Trophoblast cell (in vitro differentiated cells and primary cell): Measurements from ENCODE around the gene FAM240A.

Source experiments
- DNase-seq, 2 donors: peaks; one replicate each; pipeline ENCODE4 v3.0.0-alpha.2; 2016
- H2AFZ ChIP-seq: 2 replicates; pipeline ENCODE4 v1.6.1; 2013; ENCODE audit warnings: low read length, moderate library complexity, mild to moderate bottlenecking; ENCODE audit not compliant: insufficient read depth, poor library complexity
- H2AK5ac ChIP-seq: 2 replicates; pipeline ENCODE4 v1.6.1; 2013; ENCODE audit warnings: mild to moderate bottlenecking, low read length
- H2BK120ac ChIP-seq: 2 replicates; pipeline ENCODE4 v1.6.1; 2013; ENCODE audit warnings: low read length, mild to moderate bottlenecking, moderate library complexity; ENCODE audit not compliant: insufficient read depth, poor library complexity
- H2BK12ac ChIP-seq: 2 replicates; pipeline ENCODE4 v1.6.1; 2013; ENCODE audit warnings: mild to moderate bottlenecking, low read length, moderate library complexity
- H2BK5ac ChIP-seq: 2 replicates; pipeline ENCODE4 v1.6.1; 2013; ENCODE audit warnings: low read length, low read depth, moderate library complexity, mild to moderate bottlenecking; ENCODE audit not compliant: poor library complexity
- H3K14ac ChIP-seq: 2 replicates; pipeline ENCODE4 v1.6.1; 2013; ENCODE audit warnings: mild to moderate bottlenecking, low read length
- H3K18ac ChIP-seq: 2 replicates; pipeline ENCODE4 v1.6.1; 2013; ENCODE audit warnings: mild to moderate bottlenecking, low read length
- H3K23ac ChIP-seq: 2 replicates; pipeline ENCODE4 v1.6.1; 2013; ENCODE audit warnings: low read length
- H3K27ac ChIP-seq: 2 replicates; pipeline ENCODE4 v1.5.1; 2013; ENCODE audit warnings: low read depth, mild to moderate bottlenecking, inconsistent platforms, low read length, moderate library complexity
- H3K27me3 ChIP-seq: 2 replicates; pipeline ENCODE4 v1.6.1; 2013; ENCODE audit warnings: inconsistent platforms, mild to moderate bottlenecking, low read length, moderate library complexity; ENCODE audit not compliant: insufficient read depth
- H3K36me3 ChIP-seq, 2 experiments: 1 replicate in 1 of 2; 2 replicates in 1 of 2; pipeline ENCODE4 v1.6.1; 2013; ENCODE audit warnings: low read length in 2 of 2, mild to moderate bottlenecking in 2 of 2, moderate library complexity in 1 of 2; ENCODE audit not compliant: insufficient read depth in 2 of 2, control insufficient read depth in 1 of 2
- H3K4ac ChIP-seq: 2 replicates; pipeline ENCODE4 v1.6.1; 2013; ENCODE audit warnings: low read depth, mild to moderate bottlenecking, low read length, moderate library complexity
- H3K4me1 ChIP-seq, 2 experiments: 1 replicate in 1 of 2; 2 replicates in 1 of 2; pipeline ENCODE4 v1.6.1; 2013; ENCODE audit warnings: low read length in 2 of 2, mild to moderate bottlenecking in 2 of 2, moderate library complexity in 1 of 2; ENCODE audit not compliant: insufficient read depth in 2 of 2, control insufficient read depth in 1 of 2
- H3K4me2 ChIP-seq: 2 replicates; pipeline ENCODE4 v1.6.1; 2013; ENCODE audit warnings: inconsistent platforms, mild to moderate bottlenecking, low read length, moderate library complexity
- H3K4me3 ChIP-seq: 2 replicates; pipeline ENCODE4 v1.5.1; 2013; ENCODE audit warnings: mild to moderate bottlenecking, low read depth, low read length, inconsistent platforms
- H3K79me1 ChIP-seq: one replicate; pipeline ENCODE4 v1.6.1; 2013; ENCODE audit warnings: low read length
- H3K79me2 ChIP-seq: 2 replicates; pipeline ENCODE4 v1.6.1; 2013; ENCODE audit warnings: low read length, mild to moderate bottlenecking; ENCODE audit not compliant: control insufficient read depth, insufficient read depth, poor library complexity
- H3K9ac ChIP-seq: 2 replicates; pipeline ENCODE4 v1.6.1; 2013; ENCODE audit warnings: mild to moderate bottlenecking, low read length
- H3K9me3 ChIP-seq: 2 replicates; pipeline ENCODE4 v1.6.1; 2013; ENCODE audit warnings: low read depth, mild to moderate bottlenecking, control low read depth, inconsistent platforms, low read length; ENCODE audit not compliant: insufficient read depth
- H4K12ac ChIP-seq: 2 replicates; pipeline ENCODE4 v1.6.1; 2013; ENCODE audit warnings: low read depth, mild to moderate bottlenecking, low read length, moderate library complexity
- H4K8ac ChIP-seq: 2 replicates; pipeline ENCODE4 v1.6.1; 2013; ENCODE audit warnings: low read depth, mild to moderate bottlenecking, low read length, moderate library complexity
- H4K91ac ChIP-seq: one replicate; pipeline ENCODE4 v1.6.1; 2013; ENCODE audit warnings: low read depth, mild to moderate bottlenecking, low read length, moderate library complexity
- WGBS: extraction: QIAGEN DNeasy Blood & Tissue Kit; methylation state at CpG from one replicate; pipeline ENCODE4 v1.1.7; 2013; ENCODE audit warnings: missing lambda C conversion rate; ENCODE audit not compliant: insufficient read length, insufficient coverage; ENCODE audit errors: extremely low coverage; 5-methylcytosine and 5-hydroxymethylcytosine counted together

The FAM240A gene

GRCh38 chr3:46639221-46639620, 26.9 kb downstream of the FAM240A start:
- Histone ChIP-seq H2BK120ac (no peak overlapping the region), H2AK5ac (no peak overlapping the region), H3K79me2 (no peaks in the 10 kb centered on the region), H3K36me3 (no peaks in the 10 kb centered on the region), H4K12ac (no peak overlapping the region), H3K4me3 (no peak overlapping the region), H3K23ac (no peak overlapping the region), H2BK5ac (no peak overlapping the region), H3K79me1 (no peaks in the 10 kb centered on the region), H3K9me3 (no peaks in the 10 kb centered on the region), H4K91ac (no peak overlapping the region), H3K4ac (no peak overlapping the region), H3K4me2 (no peak overlapping the region), H4K8ac (no peak overlapping the region), H3K18ac (no peak overlapping the region), H3K14ac (no peak overlapping the region), H3K4me1 (no peaks in the 10 kb centered on the region), H3K27ac (no peak overlapping the region), H2AFZ (no peak overlapping the region), H3K27me3 (no peaks in the 10 kb centered on the region), H3K9ac (no peak overlapping the region), H2BK12ac (no peak overlapping the region)
- DNase-seq = peak; percentile 82 to 83

GRCh38 chr3:46640927-46641326, 28.6 kb downstream of the FAM240A start:
- no peak overlapping the region for H2AFZ ChIP-seq
- WGBS = no CpG with 5 or more reads among the region's 3 CpGs

GRCh38 chr3:46642971-46643370, 30.6 kb downstream of the FAM240A start:
- Histone ChIP-seq H2BK5ac (no peak overlapping the region), H3K4ac (no peak overlapping the region), H3K4me2 (no peak overlapping the region), H2AK5ac (no peak overlapping the region), H3K23ac (no peak overlapping the region), H3K14ac (no peak overlapping the region), H3K36me3 (no peaks in the 10 kb centered on the region), H4K8ac (no peak overlapping the region), H4K12ac (no peak overlapping the region), H3K79me1 (no peaks in the 10 kb centered on the region), H3K4me3 (no peak overlapping the region), H2AFZ (no peak overlapping the region), H3K9me3 (no peaks in the 10 kb centered on the region), H3K4me1 (no peaks in the 10 kb centered on the region), H3K27ac (no peak overlapping the region), H3K79me2 (no peaks in the 10 kb centered on the region), H2BK120ac (no peak overlapping the region), H3K18ac (no peak overlapping the region), H2BK12ac (no peak overlapping the region), H4K91ac (no peak overlapping the region), H3K9ac (no peak overlapping the region), H3K27me3 (no peaks in the 10 kb centered on the region)
- no CpG with 5 or more reads among the region's 6 CpGs for WGBS
- DNase-seq = peak in 1 of 2 donors; percentile 33

More at GRCh38 chr3:46640927-46641326, 28.6 kb downstream of the FAM240A start:
- Histone ChIP-seq H4K12ac (no peak overlapping the region), H2AK5ac (no peak overlapping the region), H3K18ac (no peak overlapping the region), H4K8ac (no peak overlapping the region), H3K4ac (no peak overlapping the region), H3K4me1 (no peaks in the 10 kb centered on the region), H2BK12ac (no peak overlapping the region), H3K14ac (no peak overlapping the region), H2BK5ac (no peak overlapping the region), H3K27me3 (no peaks in the 10 kb centered on the region), H3K79me2 (no peaks in the 10 kb centered on the region), H2BK120ac (no peak overlapping the region), H3K36me3 (no peaks in the 10 kb centered on the region), H3K9ac (no peak overlapping the region), H3K4me3 (no peak overlapping the region), H3K79me1 (no peaks in the 10 kb centered on the region), H3K23ac (no peak overlapping the region), H3K27ac (no peak overlapping the region), H3K4me2 (no peak overlapping the region), H3K9me3 (no peaks in the 10 kb centered on the region), H4K91ac (no peak overlapping the region)
- DNase-seq = no peak

GRCh38 chr3:46643701-46644100, 31.4 kb downstream of the FAM240A start:
- Histone ChIP-seq H3K9ac (no peak overlapping the region), H2BK12ac (no peak overlapping the region), H2AFZ (no peak overlapping the region), H3K9me3 (no peaks in the 10 kb centered on the region), H2AK5ac (no peak overlapping the region), H3K4me2 (no peak overlapping the region), H3K23ac (no peak overlapping the region), H3K18ac (no peak overlapping the region), H3K4ac (no peak overlapping the region), H4K12ac (no peak overlapping the region), H3K36me3 (no peaks in the 10 kb centered on the region), H3K4me1 (no peaks in the 10 kb centered on the region), H3K4me3 (no peak overlapping the region), H2BK5ac (no peak overlapping the region), H2BK120ac (no peak overlapping the region), H4K91ac (no peak overlapping the region), H3K27me3 (no peaks in the 10 kb centered on the region), H3K14ac (no peak overlapping the region), H3K27ac (no peak overlapping the region), H3K79me1 (no peaks in the 10 kb centered on the region), H3K79me2 (no peaks in the 10 kb centered on the region), H4K8ac (no peak overlapping the region)
- DNase-seq = peak in 1 of 2 donors; percentile 43
- no CpG with 5 or more reads among the region's 1 CpG for WGBS
